HG02678 (cell line): Measurements from ENCODE around the gene ABLIM2.

ENCODE experiments used
- ATAC-seq: cut with Tn5 transposase; IDR thresholded peaks from one replicate; pipeline ENCODE4 v1.9.1; 2021; ENCODE audit warnings: mild to moderate bottlenecking, moderate library complexity; ENCODE audit not compliant: unreplicated experiment

Gene ABLIM2

DNA sequence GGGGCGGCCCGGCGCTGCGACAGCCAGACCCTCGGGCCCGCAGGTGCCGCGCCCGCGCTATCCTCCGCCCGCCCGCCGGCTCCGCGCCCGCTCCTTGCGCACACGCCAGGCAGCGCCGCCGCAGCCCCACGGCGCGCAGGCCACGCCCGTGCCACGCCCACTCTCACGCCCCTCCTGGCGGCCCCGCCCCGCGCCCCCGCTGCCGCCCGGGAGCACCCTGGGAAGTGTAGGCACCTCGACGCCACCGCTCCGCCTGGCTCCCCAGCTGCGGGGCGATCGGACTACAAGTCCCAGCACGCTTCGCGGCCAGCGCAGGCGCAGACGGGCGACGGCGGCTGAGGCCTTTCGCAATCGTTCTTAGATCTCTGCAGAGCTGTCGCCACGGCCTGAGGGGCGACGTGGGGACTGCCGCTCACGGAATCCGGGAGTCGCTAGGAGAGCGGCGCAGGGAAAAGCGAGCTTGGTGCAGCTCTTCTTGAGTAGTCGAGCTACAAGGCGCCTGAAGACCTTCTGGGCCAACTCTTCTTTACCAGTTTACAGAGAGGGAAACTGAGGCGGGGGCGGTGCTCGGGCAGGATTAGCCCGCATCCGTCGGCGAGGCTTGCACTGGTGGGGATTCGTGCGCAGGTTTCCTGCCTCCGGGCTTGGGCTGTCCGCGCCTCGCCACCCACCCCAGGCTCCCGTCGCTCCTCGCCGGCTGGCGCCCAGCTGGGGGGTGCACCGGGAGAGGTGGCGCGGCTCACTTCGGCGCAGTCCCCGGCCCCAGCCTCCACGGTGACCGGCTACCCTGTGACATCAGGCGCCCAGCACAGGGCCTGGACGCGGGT is at the start of gene ABLIM2:
Gene ABLIM2 (minus strand): TSS at position 104 of the 827 bp plus-strand sequence. CDS start 124 bp downstream, outside the sequence.
- peak; percentile 97 for ATAC-seq

GRCh38 chr4:8207314-8207713 is 48.7 kb upstream of the ABLIM2 start:
- no peak for ATAC-seq

- no peak for ATAC-seq
Measured at GRCh38 chr4:8205749-8206611, 47.4 kb upstream of the ABLIM2 start.

DNA sequence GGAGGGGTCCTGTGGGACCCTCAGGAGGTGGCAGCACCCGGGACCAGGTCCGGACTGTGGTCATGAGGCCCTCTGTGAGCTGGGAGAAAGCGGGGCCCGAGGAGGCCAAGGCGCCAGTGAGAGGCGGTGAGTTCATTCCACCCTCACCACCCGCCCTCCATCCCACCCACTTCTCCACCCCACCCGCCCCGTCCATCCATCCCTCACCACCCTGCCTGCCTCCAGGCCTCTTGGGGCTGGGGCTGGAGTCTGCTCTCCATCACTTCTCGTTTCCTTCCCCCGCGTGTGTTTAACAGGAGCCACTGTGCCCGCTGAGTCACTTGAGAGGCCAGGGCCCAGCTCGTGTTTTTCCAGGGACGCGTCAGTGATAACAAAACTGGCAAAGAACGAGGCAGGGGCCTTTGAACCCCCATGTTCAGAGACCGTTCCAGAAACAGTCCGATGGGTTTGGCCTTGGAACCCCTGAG is 46.7 kb upstream of the ABLIM2 start:
- no peak for ATAC-seq

DNA sequence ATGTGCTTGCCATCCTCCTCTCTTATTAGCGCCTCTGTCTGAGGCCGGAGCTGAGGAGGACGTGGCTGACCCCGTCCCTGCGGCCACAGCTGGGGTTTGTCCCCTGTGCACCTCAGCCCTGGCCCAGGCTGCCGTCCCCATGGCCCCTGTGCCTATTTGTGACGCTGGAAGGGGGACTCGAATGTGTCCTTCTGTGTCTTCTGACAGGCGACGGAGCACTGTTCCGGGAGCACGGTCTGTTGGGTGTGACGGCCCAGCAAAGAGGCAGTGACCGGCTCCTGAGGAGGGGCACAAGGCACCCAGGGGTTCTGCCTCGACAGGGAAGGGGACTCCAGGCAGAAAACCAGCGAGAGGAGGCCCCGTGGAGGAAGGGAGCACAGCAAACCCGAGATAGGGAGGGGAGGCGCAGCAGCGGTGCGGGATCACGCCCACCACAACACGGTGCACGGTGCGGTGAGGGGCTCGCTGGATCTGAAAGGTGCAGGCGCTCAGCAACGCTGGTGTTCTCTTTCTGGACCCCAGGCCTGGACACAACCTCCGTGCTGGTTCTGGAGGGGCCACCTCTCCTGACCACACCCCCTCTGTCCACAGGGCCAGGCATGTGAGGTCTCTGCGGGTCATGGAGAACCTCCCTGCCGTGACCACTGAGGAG is 46.1 kb upstream of the ABLIM2 start:
- ATAC-seq = no peak

DNA sequence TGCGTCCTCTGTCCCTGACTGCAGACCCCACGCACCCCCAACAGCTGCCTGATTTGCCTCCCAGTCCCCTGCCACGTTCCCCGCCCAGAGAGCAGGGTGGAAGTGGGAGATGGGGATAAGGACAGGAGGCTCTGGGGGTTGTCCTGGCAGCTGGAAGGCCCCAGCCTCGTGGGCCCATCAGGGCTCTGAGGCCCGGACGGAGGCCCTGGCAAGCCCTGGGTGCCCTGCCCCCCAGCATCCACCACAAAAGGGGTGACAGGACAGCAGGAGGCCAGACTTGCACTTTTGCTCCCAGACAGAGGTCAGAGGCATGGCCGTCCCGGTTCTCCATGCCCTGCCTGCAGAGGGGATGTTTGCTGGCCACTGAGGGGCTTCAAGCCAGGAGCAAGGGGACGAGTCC is 45.2 kb upstream of the ABLIM2 start:
- no peak for ATAC-seq

DNA sequence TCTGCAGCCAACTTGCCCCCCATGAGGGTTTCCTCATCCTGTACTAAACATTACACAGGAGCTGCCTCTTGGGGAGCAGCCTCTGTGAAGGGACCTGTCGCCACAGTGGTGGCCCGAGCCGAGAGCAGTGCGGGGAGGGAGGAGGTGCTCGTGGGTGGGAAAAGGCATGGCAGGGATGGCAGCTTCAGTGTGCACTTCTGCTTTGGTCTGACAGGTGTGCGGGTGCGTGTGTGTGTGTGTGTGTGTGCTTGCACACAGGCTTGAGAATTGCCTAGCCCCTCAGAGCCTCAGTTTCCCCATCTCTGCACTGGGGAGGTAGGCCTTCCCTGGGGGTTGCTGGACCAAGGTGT is 44.4 kb upstream of the ABLIM2 start:
- ATAC-seq = no peak

DNA sequence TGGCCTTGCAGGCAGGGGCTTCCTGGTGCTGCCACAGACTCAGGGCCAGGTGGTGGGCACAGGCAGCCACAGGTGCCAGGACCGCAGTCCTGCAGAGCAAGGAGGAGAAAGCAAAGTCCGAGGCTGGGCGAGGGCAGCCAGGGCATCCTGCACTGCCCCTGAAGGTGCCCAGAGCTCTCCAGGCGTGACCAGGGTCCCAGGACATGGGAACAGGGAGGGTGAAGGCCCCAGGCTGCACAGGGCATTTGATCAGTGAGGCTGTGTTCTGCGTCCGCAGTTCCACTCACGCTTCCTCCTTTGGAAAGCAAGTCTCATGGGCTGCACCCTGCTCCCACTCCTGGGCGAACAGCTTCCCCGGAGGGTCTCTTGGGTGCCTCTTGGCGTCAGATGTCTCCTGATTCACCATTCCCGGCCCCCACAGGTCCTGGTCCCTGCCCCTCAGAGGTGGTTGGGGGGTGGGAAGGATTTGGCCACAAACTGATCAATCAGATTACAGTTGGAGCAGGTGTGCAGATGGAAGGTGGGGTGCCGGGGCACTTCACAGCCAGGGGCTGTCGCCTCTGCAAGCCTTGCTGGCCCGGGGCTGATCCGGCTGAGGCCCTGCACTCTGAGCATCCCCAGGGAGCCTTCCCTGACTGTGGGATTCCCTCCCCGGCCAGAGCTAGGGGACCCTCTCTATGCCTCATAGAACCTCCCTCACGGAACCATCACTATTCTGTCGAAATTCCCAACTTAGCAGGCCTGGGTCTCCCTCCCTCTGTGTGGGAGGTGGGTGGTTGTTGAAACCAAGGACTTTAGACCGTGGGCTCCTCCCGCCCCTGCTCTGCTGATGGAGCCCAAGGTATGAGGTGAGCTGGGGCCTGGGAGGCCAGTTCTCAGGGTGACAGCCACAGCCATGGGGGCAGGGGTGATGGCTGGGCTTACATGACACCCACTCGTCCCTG is 43.8 kb upstream of the ABLIM2 start:
- no peak for ATAC-seq

DNA sequence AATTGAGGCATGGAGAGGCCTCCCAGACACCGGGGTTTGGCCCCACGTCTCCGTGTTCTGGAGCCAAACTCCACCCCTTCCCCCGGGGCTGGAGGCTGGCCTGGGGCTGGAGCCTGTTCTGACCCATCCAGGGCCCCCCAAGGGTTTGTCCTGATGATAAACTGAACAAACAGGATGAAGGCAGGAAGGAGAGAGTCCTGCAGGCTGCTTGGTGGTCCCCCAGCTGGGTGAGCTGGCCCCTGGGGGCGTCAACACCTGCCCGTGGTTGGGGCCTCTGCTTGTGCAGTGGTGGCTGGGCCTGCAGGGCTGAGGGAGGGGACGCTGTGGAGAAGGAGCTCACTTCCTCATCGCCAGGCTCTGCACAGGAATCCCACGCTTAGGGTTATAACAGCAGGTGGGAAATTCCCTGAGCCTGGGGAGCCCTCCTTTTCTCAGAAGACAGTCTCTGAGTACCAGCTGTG is 42.7 kb upstream of the ABLIM2 start:
- peak; percentile 48 for ATAC-seq

DNA sequence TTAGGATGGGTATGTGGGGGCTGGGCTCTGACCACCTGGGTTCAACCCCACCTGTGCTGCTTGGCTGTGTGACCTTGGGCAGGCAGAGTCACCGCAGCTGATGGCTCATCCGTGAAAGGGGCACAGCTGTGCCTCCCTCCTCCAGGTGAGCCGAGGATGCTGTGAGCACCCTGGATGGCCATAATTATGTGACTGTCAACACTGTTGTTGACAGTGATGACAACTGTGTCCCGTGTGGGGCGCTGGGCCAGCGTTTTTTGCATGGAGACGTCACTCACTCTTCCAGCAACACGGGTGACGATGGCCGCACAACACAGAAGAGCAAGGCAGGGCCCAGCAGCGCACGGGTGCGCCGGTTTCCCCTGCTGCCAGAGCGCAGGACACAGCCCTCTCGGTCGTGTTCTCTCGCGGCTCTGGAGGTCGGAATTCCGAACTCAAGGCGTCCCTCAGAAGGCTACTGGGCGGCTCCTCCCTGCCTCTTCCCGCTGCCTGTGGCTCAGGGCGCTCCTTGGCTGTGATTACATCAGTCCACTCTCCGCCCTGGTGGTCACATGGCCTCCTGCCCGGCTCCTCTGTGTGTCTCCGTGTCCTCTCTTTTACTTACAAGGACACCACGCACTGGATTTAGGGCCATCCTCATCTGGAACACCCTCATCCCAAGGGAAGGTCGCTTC is 41.8 kb upstream of the ABLIM2 start:
- no peak for ATAC-seq

DNA sequence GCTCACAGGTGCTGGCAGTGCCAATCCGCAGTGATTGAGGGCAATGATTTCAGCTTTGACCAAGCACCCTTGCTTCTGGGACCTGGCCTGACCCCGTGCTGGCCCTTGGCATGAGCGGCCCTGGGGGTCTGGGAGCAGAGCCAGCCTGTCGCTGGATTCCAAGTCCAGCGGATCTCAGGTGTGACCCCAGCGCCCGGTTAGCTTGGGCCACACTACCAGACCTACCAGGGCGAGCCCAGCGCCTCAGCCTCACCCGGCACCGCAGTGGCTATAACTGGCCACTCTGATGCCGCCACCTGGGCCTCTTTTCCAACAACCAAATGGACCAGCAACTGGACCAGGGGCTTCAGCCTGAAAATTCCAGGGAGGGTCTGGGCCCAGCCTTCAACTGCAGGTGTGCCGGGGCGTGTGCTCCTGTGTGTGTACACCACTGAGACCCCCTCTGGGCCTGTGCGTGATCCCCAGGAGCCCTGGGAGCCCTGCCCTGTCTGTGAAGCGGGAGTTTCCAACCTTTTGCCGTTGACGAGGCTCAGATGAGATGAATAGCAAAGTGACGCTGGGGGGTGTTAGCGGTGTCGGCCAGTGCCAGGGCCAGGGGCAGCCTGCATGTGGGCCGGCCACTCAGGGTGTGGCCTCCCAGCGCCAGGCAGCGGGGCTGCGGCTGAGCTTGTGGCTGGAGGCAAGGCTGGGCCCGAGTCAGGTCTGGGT is 41.1 kb upstream of the ABLIM2 start:
- ATAC-seq = no peak

GRCh38 chr4:8198906-8199593 is 40.4 kb upstream of the ABLIM2 start, which contains the start of gene SH3TC1:
TSS of gene SH3TC1 (plus strand) at chr4:8199290. CDS start at chr4:8205195, 5,905 bp downstream.
- peak; percentile 78 for ATAC-seq

DNA sequence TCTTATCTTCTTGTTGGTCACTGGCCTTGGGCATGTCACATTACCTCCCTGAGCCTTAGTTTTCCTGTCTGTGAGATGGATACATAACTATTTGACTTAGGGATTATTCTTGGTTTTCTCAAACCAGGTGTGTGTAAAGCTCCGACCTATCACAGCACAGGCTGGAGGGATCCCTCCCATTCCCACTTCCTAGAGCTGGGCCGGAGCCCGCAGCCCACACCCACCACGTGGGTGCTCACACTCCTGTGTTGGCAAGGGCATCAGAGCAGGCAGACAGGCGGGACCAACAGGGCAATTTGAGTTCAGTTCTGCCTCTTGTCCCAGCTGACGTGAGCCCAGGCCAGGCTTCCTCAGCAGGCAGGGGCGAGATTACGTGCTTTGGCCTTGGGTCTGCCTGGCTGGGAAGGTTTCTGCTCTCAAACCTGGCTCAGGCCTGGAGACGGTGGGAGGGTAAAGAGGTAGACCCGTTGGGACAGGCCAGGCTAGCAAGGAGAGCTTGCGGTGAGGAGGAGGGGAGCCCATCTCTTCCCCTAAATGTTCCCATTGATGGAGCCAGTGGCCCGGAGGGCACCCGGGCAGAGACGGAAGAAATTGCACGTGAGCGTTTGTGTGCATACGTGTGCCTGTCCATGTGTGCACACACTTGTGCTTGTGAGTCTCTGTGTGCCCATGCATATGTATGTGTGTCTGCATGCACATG is 39.7 kb upstream of the ABLIM2 start:
- ATAC-seq = peak; percentile 0

GRCh38 chr4:8197521-8197920 is 38.9 kb upstream of the ABLIM2 start:
- ATAC-seq = no peak

- ATAC-seq = no peak
Measured at GRCh38 chr4:8195841-8196458, 37.3 kb upstream of the ABLIM2 start.

- ATAC-seq = no peak
Measured at GRCh38 chr4:8195431-8195830, 36.8 kb upstream of the ABLIM2 start.
